Activated CD4-positive, alpha-beta T cell treated with anti-CD3 and anti-CD28 coated beads, Interleukin-2, amount 50 U/mL, for 1 hour (primary cell): Measurements from ENCODE around the gene ZBTB7C.

Source experiments
- DNase-seq: peaks from one replicate; pipeline ENCODE4 v3.0.0-alpha.2; 2020

The ZBTB7C gene

DNA sequence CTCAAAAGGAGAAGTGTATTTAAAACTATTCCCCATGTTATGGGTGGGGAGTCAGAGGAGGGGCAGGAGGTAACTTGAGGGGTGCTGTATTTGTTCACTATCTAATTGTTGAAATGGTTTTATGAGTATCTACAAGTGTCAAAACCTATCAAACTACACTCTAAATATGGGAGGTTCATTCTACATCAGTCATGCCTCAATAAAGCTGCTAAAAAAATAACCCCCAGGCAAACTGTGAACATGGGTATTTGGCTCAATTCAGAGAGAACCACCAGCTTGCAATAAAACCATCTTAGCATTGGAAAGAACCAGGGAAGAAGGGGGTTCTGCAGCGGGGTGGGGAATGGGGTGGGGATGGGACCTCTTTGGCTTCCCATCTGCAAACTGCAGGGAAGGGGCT, 302.7 kb downstream of the ZBTB7C start:
- DNase-seq, result no peak

GRCh38 chr18:48105317-48105716, 303.9 kb downstream of the ZBTB7C start:
- no peak for DNase-seq

DNA sequence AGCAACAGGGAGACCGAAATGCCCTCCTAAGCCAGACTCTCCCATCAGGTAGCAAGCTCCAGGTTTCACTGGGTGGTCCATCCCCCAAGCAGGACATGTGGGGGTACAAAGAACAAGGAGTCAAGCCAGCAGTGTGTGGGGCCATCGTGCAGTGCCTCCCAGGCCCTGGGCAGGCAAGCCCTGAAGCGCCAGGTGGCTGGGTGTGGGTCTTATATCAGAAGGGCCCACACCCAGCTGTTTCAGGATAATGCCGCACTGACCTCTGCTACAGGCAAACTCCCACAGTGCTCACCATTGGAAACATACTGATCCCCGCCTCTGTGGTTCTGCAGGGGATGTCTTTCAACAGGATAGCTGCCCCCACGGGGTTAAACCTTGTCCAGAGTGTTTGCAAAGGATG, 304.5 kb downstream of the ZBTB7C start:
- DNase-seq, result no peak

DNA sequence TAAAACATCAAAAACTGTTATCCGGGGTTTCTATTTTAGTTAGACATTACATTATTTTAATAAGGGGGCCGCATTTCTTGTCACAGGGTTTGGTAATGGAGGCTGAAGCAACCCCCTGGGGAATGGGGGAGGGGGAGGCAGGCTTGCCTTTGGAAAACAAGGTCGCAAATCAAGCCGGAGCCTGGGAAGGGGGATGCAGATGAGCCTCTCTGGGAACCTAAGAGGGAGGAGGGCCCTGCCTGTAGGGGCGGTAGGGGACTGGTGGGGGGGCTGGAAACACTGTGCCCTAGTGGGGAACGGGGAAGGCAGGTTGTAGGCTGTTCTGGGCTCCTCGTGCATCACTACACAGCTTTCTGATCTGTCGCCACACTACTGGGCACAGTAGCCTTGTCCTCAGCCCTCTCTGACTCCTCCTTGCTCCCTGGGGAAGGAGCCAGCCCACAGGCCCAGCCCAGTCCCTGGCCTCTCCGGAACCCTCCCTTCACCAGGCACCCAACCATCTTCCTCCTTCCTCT, 308.5 kb downstream of the ZBTB7C start:
- no peak for DNase-seq

GRCh38 chr18:48100165-48100575, 309.0 kb downstream of the ZBTB7C start:
- DNase-seq, result no peak

GRCh38 chr18:48099481-48100164, 309.6 kb downstream of the ZBTB7C start:
- no peak for DNase-seq

GRCh38 chr18:48098538-48098937, 310.6 kb downstream of the ZBTB7C start:
- DNase-seq, result no peak

DNA sequence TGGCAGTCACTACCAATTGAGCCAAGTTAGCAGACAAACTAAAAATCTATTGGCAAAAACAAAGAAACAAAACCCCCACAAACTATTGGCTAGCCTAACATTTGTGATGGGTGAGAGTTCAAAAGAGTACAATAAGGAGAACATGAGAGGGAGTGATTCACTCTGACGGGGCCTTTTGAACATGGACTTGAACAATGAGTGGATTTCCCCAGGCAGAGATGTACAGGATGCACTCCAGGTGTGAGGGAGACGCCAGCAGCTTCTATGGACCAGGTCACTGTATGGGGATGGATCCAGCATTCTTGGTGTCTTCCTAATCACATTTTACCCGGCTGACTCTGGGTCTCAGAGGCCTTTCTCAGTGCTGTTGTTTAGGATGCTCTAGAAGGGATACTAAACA, 311.2 kb downstream of the ZBTB7C start:
- no peak for DNase-seq

DNA sequence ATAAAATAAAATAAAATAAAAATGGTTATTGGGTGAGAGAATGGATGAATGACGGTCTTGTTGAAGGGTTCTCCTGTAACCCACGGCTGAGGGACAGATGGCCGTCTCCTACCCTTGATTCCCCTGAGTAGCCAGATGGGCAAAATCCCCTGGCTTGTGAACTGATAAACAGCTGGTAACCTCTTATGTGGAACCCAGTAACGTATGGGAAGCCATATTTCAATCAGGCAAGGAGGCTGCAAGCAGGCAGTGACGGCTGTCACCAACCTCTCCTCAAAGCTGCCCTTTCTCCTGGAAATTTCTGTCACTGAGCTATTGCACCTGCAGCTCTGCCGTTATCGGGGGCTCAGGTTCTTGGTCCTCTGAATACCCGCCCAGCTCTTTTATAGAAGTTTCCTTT, 313.5 kb downstream of the ZBTB7C start:
- no peak for DNase-seq

DNA sequence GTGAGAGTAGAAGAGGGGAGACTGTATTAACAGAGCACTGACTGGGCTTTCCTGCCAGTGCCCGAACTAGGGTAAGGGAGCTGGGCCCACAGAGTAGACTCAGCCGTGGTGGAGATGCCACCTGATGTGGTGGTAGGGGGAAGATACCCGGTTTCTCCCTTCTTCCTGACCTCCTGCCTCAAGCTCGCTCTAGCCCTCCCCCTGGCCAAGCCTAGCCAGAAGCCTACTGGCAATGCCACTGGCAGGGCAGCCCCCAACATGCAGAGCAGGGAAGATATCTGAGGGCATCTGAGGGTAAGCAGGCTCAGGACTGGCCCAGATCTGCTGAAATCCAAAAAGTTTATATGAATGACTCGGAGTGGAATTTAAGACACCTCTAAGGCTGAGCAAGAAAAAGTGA, 316.1 kb downstream of the ZBTB7C start:
- no peak for DNase-seq

DNA sequence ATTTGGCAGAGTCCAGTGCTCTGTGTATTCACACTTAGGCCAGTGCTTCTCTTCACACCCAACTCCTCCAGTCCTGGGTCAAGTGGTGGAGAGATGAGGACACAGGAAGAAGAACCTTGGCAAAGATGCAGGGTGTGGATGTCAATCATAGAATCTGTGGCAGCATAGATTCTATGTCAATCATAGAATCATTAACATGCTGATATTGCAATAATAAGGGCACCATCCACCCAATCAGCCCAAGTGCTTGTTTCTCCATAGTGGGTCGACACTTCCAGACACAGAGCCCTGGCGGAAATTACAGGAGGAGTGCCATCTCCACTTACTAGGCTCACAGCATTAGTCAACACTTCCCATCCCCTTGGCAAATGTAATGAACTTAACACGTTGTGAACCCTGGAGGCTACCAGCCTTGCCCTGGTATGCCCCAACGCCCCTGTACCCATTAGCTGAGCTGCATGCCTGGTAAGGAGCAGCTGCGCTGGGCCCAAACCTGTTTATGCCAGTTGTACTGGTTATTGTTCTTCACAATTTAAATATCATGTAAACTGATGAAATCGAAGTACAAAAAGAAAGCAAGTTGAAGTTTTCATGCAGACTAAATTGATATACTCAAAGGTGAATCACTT, 317.2 kb downstream of the ZBTB7C start:
- DNase-seq, result no peak

- no peak for DNase-seq
Measured at GRCh38 chr18:48090702-48091101, 318.5 kb downstream of the ZBTB7C start.

DNA sequence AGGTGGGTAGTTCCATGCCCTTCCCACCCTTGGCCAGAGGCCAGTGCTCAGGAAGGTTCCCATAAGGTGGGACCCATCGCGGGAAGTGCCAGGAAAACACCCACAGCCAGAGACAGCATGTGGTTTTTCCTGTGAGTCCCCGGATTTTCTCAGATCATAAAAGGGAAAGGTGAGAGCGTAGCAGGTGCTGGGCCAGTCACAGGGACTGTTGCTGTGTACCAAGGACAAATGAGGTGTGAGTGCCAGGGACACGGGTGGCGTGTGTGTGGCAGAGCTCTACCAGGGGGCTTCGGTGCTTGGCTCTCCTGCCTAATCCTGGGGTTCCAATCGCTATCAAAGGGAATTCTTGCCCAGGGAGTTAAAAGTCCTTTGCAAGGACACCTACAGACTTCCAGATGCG, 319.2 kb downstream of the ZBTB7C start:
- DNase-seq, result no peak

GRCh38 chr18:48085781-48086487, 323.2 kb downstream of the ZBTB7C start:
- no peak for DNase-seq

DNA sequence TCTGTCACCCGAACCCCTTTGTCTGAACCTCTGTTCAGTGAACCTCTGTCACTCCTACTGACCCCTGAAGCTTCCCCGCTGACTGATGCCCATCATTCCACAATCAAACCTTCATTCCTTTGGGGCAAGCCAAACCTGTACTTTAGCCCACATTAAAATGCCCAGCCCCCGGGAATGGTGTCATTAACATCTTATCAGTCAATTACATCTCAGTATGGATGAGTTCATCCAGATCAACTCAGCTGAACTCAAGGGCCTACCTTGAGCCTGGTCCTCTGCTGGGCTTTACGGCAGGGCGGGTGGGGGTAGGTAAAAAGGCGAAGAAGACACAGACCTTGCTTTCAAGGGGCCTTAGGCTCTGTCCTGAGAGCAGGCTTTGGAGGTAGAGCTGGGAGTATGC, 324.3 kb downstream of the ZBTB7C start:
- DNase-seq, result no peak

GRCh38 chr18:48084041-48084757, 325.0 kb downstream of the ZBTB7C start:
- no peak for DNase-seq

DNA sequence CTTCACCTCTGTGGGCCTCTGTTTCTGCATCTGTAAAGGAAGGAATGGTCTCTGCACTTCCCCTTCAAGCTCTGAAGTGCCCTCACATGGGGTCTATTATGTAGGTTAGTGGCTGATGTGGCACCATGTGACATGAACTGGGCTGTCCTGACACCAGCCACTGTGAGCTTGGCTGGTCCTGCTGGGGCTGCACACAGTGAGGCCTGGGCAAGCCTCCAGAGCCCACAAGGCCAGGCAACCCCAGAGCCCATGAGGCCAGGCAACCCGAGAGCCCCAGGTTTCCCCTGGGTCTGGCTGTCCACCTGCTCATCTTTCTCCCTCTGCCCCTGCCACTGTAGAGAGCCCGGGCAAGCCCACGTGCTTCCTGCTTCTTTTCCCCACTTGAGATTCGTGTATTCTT, 328.6 kb downstream of the ZBTB7C start:
- DNase-seq, result no peak

- no peak for DNase-seq
Measured at GRCh38 chr18:48079885-48080284, 329.3 kb downstream of the ZBTB7C start.

DNA sequence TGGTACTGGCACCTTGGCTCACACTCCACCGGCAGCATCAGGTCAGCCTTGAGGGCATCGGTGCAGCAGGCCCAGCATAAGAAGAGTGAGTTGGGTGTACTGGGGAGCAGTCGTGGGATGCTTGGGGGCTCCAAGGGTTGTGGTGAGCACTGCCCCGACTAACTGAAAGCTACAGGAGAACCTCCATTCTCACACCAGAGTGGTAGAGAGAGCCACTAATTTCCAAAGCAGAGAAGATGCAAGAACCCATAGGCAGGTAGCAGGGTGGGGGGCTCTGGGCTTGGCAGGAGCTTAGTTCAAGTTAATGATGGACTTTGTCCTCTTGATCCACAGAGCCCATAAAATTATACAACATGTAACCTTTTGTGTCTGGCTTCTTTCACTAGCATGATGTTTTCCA, 330.7 kb downstream of the ZBTB7C start:
- no peak for DNase-seq

DNA sequence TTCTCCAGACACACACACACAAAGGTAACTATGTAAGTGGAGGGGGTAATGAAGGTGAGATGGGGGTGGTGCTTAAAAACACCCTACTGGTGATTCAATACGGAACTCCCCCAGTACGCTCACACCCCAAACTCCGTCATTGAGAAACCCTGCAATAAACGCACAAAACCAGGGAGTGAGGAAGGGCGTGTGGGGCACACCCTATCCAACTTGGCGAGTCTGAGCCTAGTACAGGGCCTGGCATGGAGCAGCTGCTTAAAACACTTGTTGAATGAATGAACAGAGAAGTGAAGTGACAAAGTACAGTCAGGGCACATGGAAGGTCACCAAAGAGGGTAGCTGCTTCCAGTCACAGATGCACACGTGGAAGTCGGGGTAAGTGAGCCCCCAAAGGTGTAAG, 331.9 kb downstream of the ZBTB7C start:
- DNase-seq, result no peak

DNA sequence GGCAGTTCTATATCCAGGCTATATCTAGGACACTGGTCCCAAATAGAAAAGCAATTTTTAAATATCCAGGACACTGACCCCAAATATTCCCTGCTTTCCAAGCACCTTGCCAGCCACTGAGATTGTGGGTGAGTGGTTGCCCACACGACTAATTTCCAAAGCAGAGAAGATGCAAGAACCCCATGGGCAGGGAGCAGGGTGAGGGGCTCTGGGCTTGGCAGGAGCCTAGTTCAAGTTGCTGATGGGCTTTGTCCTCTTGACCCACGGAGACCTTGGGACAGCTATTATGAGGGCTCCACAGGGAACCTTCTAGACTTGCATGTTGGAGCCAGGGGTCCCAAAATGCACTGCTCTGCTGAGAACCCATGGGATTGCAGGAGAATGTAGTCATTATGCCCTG, 332.7 kb downstream of the ZBTB7C start:
- DNase-seq, result no peak

- DNase-seq, result no peak
Measured at GRCh38 chr18:48075707-48076093, 333.5 kb downstream of the ZBTB7C start.

- DNase-seq, result no peak
Measured at GRCh38 chr18:48074929-48075706, 334.1 kb downstream of the ZBTB7C start.
